ENCODE data around the gene PMEL.
A peak's percentile ranks its signal among the peaks of the same experiment; 100 is the strongest.

PMEL gene

GRCh38 chr12:55978393-55978792 lies 12.6 kb upstream of the PMEL start:
- Histone ChIP-seq H3K79me1 (ENCODE audit: low read length) (peaks cover 8% of the 10 kb centered on the region), H2AFZ (ENCODE audit: insufficient read depth, low read length, poor library complexity) (no peak overlapping the region), H4K8ac (ENCODE audit: low read depth, low read length) (no peak overlapping the region), H3K9ac (ENCODE audit: low read length) (no peak overlapping the region), H3K14ac (ENCODE audit: low read length) (no peak overlapping the region), H3K4me1 (ENCODE audit: control insufficient read depth in 1 of 2, insufficient read depth in 2 of 2, low read length in 2 of 2) (no peaks in the 10 kb centered on the region), H3K23ac (ENCODE audit: low read length) (no peak overlapping the region), H2BK5ac (ENCODE audit: low read depth, low read length, poor library complexity) (no peak overlapping the region), H2AK5ac (ENCODE audit: low read length) (no peak overlapping the region), H4K12ac (ENCODE audit: low read depth, low read length) (no peak overlapping the region), H3K79me2 (ENCODE audit: control insufficient read depth, insufficient read depth, low read length, poor library complexity) (peaks cover 10% of the 10 kb centered on the region), H2BK120ac (ENCODE audit: insufficient read depth, low read length, poor library complexity) (no peak overlapping the region), H3K4me2 (ENCODE audit: low read length) (no peak overlapping the region), H2BK12ac (ENCODE audit: low read length) (no peak overlapping the region), H3K27me3 (ENCODE audit: insufficient read depth, low read length) (no peaks in the 10 kb centered on the region), H3K4me3 (ENCODE audit: low read depth, low read length) (no peak overlapping the region), H3K27ac (ENCODE audit: low read depth, low read length) (no peak overlapping the region), H4K91ac (ENCODE audit: low read depth, low read length) (no peak overlapping the region), H3K36me3 (ENCODE audit: control insufficient read depth in 1 of 2, insufficient read depth in 2 of 2, low read length in 2 of 2) (peaks cover 11 to 20% of the 10 kb centered on the region in 2 experiments), H3K9me3 (ENCODE audit: insufficient read depth, low read depth, low read length) (no peaks in the 10 kb centered on the region), H3K18ac (ENCODE audit: low read length) (no peak overlapping the region), H3K4ac (ENCODE audit: low read depth, low read length) (no peak overlapping the region)
- no CpG with 5 or more reads among the region's 7 CpGs for WGBS (ENCODE audit: extremely low coverage, insufficient coverage, insufficient read length)
- no peak for DNase-seq

GRCh38 chr12:55974308-55974730 lies 8.5 kb upstream of the PMEL start:
- Histone ChIP-seq H3K36me3 (ENCODE audit: control insufficient read depth in 1 of 2, insufficient read depth in 2 of 2, low read length in 2 of 2) (peaks cover 14 to 25% of the 10 kb centered on the region in 2 experiments), H3K9me3 (ENCODE audit: insufficient read depth, low read depth, low read length) (no peaks in the 10 kb centered on the region), H3K27ac (ENCODE audit: low read depth, low read length) (peak overlapping the region; percentile 80), H3K14ac (ENCODE audit: low read length) (peak overlapping the region; percentile 92), H2AK5ac (ENCODE audit: low read length) (peak overlapping the region; percentile 51), H3K18ac (ENCODE audit: low read length) (peak overlapping the region; percentile 92), H4K8ac (ENCODE audit: low read depth, low read length) (peak overlapping the region; percentile 84), H3K4me3 (ENCODE audit: low read depth, low read length) (peak overlapping the region; percentile 91), H2AFZ (ENCODE audit: insufficient read depth, low read length, poor library complexity) (peak overlapping the region; percentile 51), H3K23ac (ENCODE audit: low read length) (no peak overlapping the region), H4K91ac (ENCODE audit: low read depth, low read length) (peak overlapping the region; percentile 96), H3K4me1 (ENCODE audit: control insufficient read depth in 1 of 2, insufficient read depth in 2 of 2, low read length in 2 of 2) (peaks cover 14 to 17% of the 10 kb centered on the region in 2 experiments), H2BK12ac (ENCODE audit: low read length) (no peak overlapping the region), H2BK120ac (ENCODE audit: insufficient read depth, low read length, poor library complexity) (peak overlapping the region; percentile 79), H3K79me1 (ENCODE audit: low read length) (peaks cover 10% of the 10 kb centered on the region), H2BK5ac (ENCODE audit: low read depth, low read length, poor library complexity) (peak overlapping the region; percentile 94), H3K9ac (ENCODE audit: low read length) (peak overlapping the region; percentile 92), H3K27me3 (ENCODE audit: insufficient read depth, low read length) (no peaks in the 10 kb centered on the region), H3K79me2 (ENCODE audit: control insufficient read depth, insufficient read depth, low read length, poor library complexity) (peaks cover 12% of the 10 kb centered on the region), H3K4me2 (ENCODE audit: low read length) (peak overlapping the region; percentile 77), H3K4ac (ENCODE audit: low read depth, low read length) (peak overlapping the region; percentile 82), H4K12ac (ENCODE audit: low read depth, low read length) (peak overlapping the region; percentile 81)
- no CpG with 5 or more reads among the region's 15 CpGs for WGBS (ENCODE audit: extremely low coverage, insufficient coverage, insufficient read length)
- DNase-seq: peak in 1 of 2 donors; percentile 56

- Histone ChIP-seq H2BK12ac (ENCODE audit: low read length) (peak within 1 kb of the TSS; percentile 4), H2BK120ac (ENCODE audit: insufficient read depth, low read length, poor library complexity) (peak within 1 kb of the TSS; percentile 79), H3K23ac (ENCODE audit: low read length) (peak within 1 kb of the TSS; percentile 93), H3K79me1 (ENCODE audit: low read length) (peaks cover 10% of the 10 kb centered on the region), H3K4me2 (ENCODE audit: low read length) (peak within 1 kb of the TSS; percentile 77), H3K4me1 (ENCODE audit: control insufficient read depth in 1 of 2, insufficient read depth in 2 of 2, low read length in 2 of 2) (peaks cover 14 to 17% of the 10 kb centered on the region in 2 experiments), H3K14ac (ENCODE audit: low read length) (peak within 1 kb of the TSS; percentile 92), H3K79me2 (ENCODE audit: control insufficient read depth, insufficient read depth, low read length, poor library complexity) (peaks cover 12% of the 10 kb centered on the region), H2AK5ac (ENCODE audit: low read length) (peak within 1 kb of the TSS; percentile 51), H3K9ac (ENCODE audit: low read length) (peak within 1 kb of the TSS; percentile 92), H3K9me3 (ENCODE audit: insufficient read depth, low read depth, low read length) (no peaks in the 10 kb centered on the region), H3K18ac (ENCODE audit: low read length) (peak within 1 kb of the TSS; percentile 92), H2AFZ (ENCODE audit: insufficient read depth, low read length, poor library complexity) (peak within 1 kb of the TSS; percentile 51), H3K4ac (ENCODE audit: low read depth, low read length) (peak within 1 kb of the TSS; percentile 82), H3K27ac (ENCODE audit: low read depth, low read length) (peak within 1 kb of the TSS; percentile 80), H3K36me3 (ENCODE audit: control insufficient read depth in 1 of 2, insufficient read depth in 2 of 2, low read length in 2 of 2) (peaks cover 15 to 28% of the 10 kb centered on the region in 2 experiments), H2BK5ac (ENCODE audit: low read depth, low read length, poor library complexity) (peak within 1 kb of the TSS; percentile 94), H4K8ac (ENCODE audit: low read depth, low read length) (peak within 1 kb of the TSS; percentile 84), H3K4me3 (ENCODE audit: low read depth, low read length) (peak within 1 kb of the TSS; percentile 91), H4K12ac (ENCODE audit: low read depth, low read length) (peak within 1 kb of the TSS; percentile 81), H3K27me3 (ENCODE audit: insufficient read depth, low read length) (no peaks in the 10 kb centered on the region), H4K91ac (ENCODE audit: low read depth, low read length) (peak within 1 kb of the TSS; percentile 96)
- DNase-seq: peak; percentile 100
- no CpG with 5 or more reads among the region's 39 CpGs for WGBS (ENCODE audit: extremely low coverage, insufficient coverage, insufficient read length)
Measured at GRCh38 chr12:55973599-55974307, 7.9 kb upstream of the PMEL start, which contains the start of gene RAB5B. Gene RAB5B, plus strand, starts transcription at chr12:55974078. Its CDS starts 12,883 bp downstream, at chr12:55986961.

- Histone ChIP-seq H3K4me3 (ENCODE audit: low read depth, low read length) (peak overlapping the region; percentile 58), H3K9ac (ENCODE audit: low read length) (peak overlapping the region; percentile 1), H2AFZ (ENCODE audit: insufficient read depth, low read length, poor library complexity) (no peak overlapping the region), H2BK12ac (ENCODE audit: low read length) (peak overlapping the region; percentile 4), H3K4me1 (ENCODE audit: control insufficient read depth in 1 of 2, insufficient read depth in 2 of 2, low read length in 2 of 2) (peaks cover 16 to 20% of the 10 kb centered on the region in 2 experiments), H4K91ac (ENCODE audit: low read depth, low read length) (peak overlapping the region; percentile 3), H3K27me3 (ENCODE audit: insufficient read depth, low read length) (no peaks in the 10 kb centered on the region), H3K79me2 (ENCODE audit: control insufficient read depth, insufficient read depth, low read length, poor library complexity) (peaks cover 14% of the 10 kb centered on the region), H3K23ac (ENCODE audit: low read length) (peak overlapping the region; percentile 93), H2BK5ac (ENCODE audit: low read depth, low read length, poor library complexity) (peak overlapping the region; percentile 42), H3K79me1 (ENCODE audit: low read length) (peaks cover 10% of the 10 kb centered on the region), H3K4ac (ENCODE audit: low read depth, low read length) (no peak overlapping the region), H3K36me3 (ENCODE audit: control insufficient read depth in 1 of 2, insufficient read depth in 2 of 2, low read length in 2 of 2) (peaks cover 17 to 28% of the 10 kb centered on the region in 2 experiments), H3K14ac (ENCODE audit: low read length) (peak overlapping the region; percentile 18), H2BK120ac (ENCODE audit: insufficient read depth, low read length, poor library complexity) (peak overlapping the region; percentile 2), H3K18ac (ENCODE audit: low read length) (no peak overlapping the region), H2AK5ac (ENCODE audit: low read length) (peak overlapping the region; percentile 1), H4K8ac (ENCODE audit: low read depth, low read length) (peak overlapping the region; percentile 1), H3K27ac (ENCODE audit: low read depth, low read length) (peak overlapping the region; percentile 57), H3K9me3 (ENCODE audit: insufficient read depth, low read depth, low read length) (no peaks in the 10 kb centered on the region), H4K12ac (ENCODE audit: low read depth, low read length) (peak overlapping the region; percentile 0), H3K4me2 (ENCODE audit: low read length) (peak overlapping the region; percentile 75)
- DNase-seq: no peak
- WGBS (ENCODE audit: extremely low coverage, insufficient coverage, insufficient read length): 100% methylated on average over 1 of the region's 18 CpGs
Measured at GRCh38 chr12:55972911-55973598, 7.2 kb upstream of the PMEL start.

All from trophoblast cell (in vitro differentiated cells and primary cell).